Measurements from ENCODE around the gene CFI.

The CFI gene

GRCh38 chr4:109755656-109756055 lies 46.1 kb downstream of the CFI start:
- TF ChIP-seq ZFX (IDR thresholded peaks at IDR 0.05; ENCODE audit: borderline replicate concordance): no peak
- TF ChIP-seq, protein P1, sequence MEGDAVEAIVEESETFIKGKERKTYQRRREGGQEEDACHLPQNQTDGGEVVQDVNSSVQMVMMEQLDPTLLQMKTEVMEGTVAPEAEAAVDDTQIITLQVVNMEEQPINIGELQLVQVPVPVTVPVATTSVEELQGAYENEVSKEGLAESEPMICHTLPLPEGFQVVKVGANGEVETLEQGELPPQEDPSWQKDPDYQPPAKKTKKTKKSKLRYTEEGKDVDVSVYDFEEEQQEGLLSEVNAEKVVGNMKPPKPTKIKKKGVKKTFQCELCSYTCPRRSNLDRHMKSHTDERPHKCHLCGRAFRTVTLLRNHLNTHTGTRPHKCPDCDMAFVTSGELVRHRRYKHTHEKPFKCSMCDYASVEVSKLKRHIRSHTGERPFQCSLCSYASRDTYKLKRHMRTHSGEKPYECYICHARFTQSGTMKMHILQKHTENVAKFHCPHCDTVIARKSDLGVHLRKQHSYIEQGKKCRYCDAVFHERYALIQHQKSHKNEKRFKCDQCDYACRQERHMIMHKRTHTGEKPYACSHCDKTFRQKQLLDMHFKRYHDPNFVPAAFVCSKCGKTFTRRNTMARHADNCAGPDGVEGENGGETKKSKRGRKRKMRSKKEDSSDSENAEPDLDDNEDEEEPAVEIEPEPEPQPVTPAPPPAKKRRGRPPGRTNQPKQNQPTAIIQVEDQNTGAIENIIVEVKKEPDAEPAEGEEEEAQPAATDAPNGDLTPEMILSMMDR (IDR thresholded peaks at IDR 0.05): no peak

GRCh38 chr4:109754093-109754857 lies 47.5 kb downstream of the CFI start:
- no peak overlapping the region for H3K27ac ChIP-seq
- TF ChIP-seq ZFX (IDR thresholded peaks at IDR 0.05; ENCODE audit: borderline replicate concordance): no peak
- TF ChIP-seq, protein P1 (IDR thresholded peaks at IDR 0.05): no peak

More at GRCh38 chr4:109755656-109756055, 46.1 kb downstream of the CFI start:
- H3K27ac ChIP-seq: no peak overlapping the region

- no peak for TF ChIP-seq ZFX (IDR thresholded peaks at IDR 0.05; ENCODE audit: borderline replicate concordance)
- TF ChIP-seq, protein P1 (IDR thresholded peaks at IDR 0.05): no peak
- H3K27ac ChIP-seq: no peak overlapping the region
These were observed 49.3 kb downstream of the CFI start for GRCh38 chr4:109752525-109752924.

DNA sequence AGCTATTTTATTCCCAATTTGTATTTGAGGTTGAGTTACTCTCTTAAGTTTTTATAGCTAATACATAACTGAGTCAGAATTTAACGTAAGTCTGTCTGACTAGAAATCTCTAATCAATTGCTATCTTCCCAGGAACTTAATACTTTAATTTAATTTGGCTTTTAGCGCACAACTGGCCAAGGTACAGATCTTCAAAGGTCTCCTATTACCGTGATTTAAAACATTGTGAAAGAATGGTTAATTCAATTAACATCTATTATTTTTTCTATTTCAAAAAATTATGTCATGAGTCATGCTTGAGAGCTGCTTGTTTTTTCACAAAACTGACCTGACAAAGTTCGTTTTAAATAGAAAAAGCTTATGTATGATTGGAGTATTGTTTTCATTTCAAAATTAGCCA lies 49.9 kb downstream of the CFI start:
- no peak for TF ChIP-seq ZFX (IDR thresholded peaks at IDR 0.05; ENCODE audit: borderline replicate concordance)
- TF ChIP-seq, protein P1 (IDR thresholded peaks at IDR 0.05): no peak
- no peak overlapping the region for H3K27ac ChIP-seq

DNA sequence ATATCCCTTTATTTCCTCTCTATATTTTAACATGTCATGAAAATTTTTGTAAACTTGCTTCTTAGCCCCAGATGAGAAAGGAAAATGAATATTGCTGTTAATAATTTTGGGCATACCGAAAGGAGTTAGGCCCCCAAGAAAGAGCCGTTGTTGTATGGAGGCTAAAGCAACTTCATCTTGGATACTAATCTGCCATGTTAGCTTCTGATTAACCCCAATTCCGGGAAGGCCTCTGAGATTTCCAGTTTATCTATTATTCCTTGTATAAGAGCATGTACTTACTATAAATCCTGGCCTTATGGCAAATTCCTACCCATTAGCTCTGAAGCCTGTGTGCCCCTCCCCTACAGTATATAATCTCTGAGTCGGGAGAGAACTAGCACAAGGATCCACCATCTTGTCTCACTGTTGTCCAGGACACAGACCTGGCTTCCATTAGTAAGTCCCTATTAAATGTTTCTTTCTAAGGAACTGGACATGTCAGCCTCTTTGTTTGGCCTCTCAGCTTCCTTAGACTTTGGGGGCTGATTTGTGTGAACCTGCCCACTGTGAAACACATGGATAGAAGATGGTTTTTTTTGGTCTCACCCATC lies 51.1 kb downstream of the CFI start:
- TF ChIP-seq ZFX (IDR thresholded peaks at IDR 0.05; ENCODE audit: borderline replicate concordance): no peak
- TF ChIP-seq, protein P1 (IDR thresholded peaks at IDR 0.05): no peak
- no peak overlapping the region for H3K27ac ChIP-seq

- no peak overlapping the region for H3K27ac ChIP-seq
- TF ChIP-seq ZFX (IDR thresholded peaks at IDR 0.05; ENCODE audit: borderline replicate concordance): no peak
- TF ChIP-seq, protein P1 (IDR thresholded peaks at IDR 0.05): no peak
These were observed 52.3 kb downstream of the CFI start for GRCh38 chr4:109749388-109750082.

GRCh38 chr4:109748114-109748513 lies 53.7 kb downstream of the CFI start:
- TF ChIP-seq ZFX (IDR thresholded peaks at IDR 0.05; ENCODE audit: borderline replicate concordance): no peak
- TF ChIP-seq, protein P1 (IDR thresholded peaks at IDR 0.05): no peak

More at GRCh38 chr4:109748114-109748513, 53.7 kb downstream of the CFI start:
- H3K27ac ChIP-seq: no peak overlapping the region

Data from 22Rv1 (cell line).